A673 (cell line): Measurements from ENCODE around the gene TBC1D9. TPM values are rescaled to one million over a fixed set of nuclear protein-coding genes. Genes with fewer than 3 reads are reported as not detected.

ENCODE experiments used
- BruUV-seq: library from RNA; stranded (reverse); fragments of 400-500 nt; replicated peaks from 2 replicates; lab custom pipeline; 2021; lab: Mats Ljungman, UMichigan
- CTCF ChIA-PET: fragments of 300-600 bp; sonication (Branson Sonifier 250); formaldehyde crosslinking; loops from one replicate; lab custom pipeline; 2022; ENCODE audit warnings: antibody characterized with exemption; lab: Charles Lee
- POLR2A ChIA-PET: fragments of 300-600 bp; sonication (Branson Sonifier 250); formaldehyde crosslinking; loops from one replicate; lab custom pipeline; 2022; ENCODE audit warnings: antibody characterized with exemption; ENCODE audit not compliant: low non-redundant PET; lab: Charles Lee
- DNase-seq: peaks from one replicate; pipeline ENCODE4 v3.0.0-alpha.2; 2015; ENCODE audit warnings: low spot score
- H3K27ac ChIP-seq: fragments of 200-600 bp; sonication (generic); 2 replicates; pipeline ENCODE4 v1.5.1; 2016; ENCODE audit warnings: mixed run types, low read depth, mild to moderate bottlenecking, mixed read lengths, antibody characterized with exemption, low read length; ENCODE audit not compliant: poor library complexity, severe bottlenecking
- H3K27me3 ChIP-seq: fragments of 200-600 bp; sonication (generic); replicated peaks from 2 replicates; pipeline ENCODE4 v1.6.1; 2017; ENCODE audit warnings: mixed run types, low read depth, mild to moderate bottlenecking, mixed read lengths, antibody characterized with exemption, low read length; ENCODE audit not compliant: insufficient read depth, poor library complexity
- H3K36me3 ChIP-seq: fragments of 200-600 bp; sonication (generic); 2 replicates; pipeline ENCODE4 v1.6.1; 2016; ENCODE audit warnings: mixed run types, mild to moderate bottlenecking, mixed read lengths, antibody characterized with exemption, low read length; ENCODE audit not compliant: insufficient read depth, poor library complexity, severe bottlenecking
- H3K4me1 ChIP-seq: fragments of 200-600 bp; sonication (generic); 2 replicates; pipeline ENCODE4 v1.6.1; 2017; ENCODE audit warnings: mixed run types, mild to moderate bottlenecking, mixed read lengths, antibody characterized with exemption, low read length; ENCODE audit not compliant: insufficient read depth, poor library complexity, severe bottlenecking
- H3K4me3 ChIP-seq: fragments of 200-600 bp; sonication (generic); 2 replicates; pipeline ENCODE4 v1.5.1; 2016; ENCODE audit warnings: low read depth, mixed run types, mild to moderate bottlenecking, mixed read lengths, low read length; ENCODE audit not compliant: poor library complexity, severe bottlenecking
- H3K9me3 ChIP-seq: fragments of 200-600 bp; sonication (generic); 2 replicates; pipeline ENCODE4 v1.6.1; 2016; ENCODE audit warnings: mixed run types, low read depth, mild to moderate bottlenecking, mixed read lengths, antibody characterized with exemption, low read length; ENCODE audit not compliant: poor library complexity, severe bottlenecking
- EZH2 ChIP-seq: fragments of 200-600 bp; sonication (generic); IDR thresholded peaks from 2 replicates; pipeline ENCODE4 v1.6.1; 2017; ENCODE audit warnings: borderline replicate concordance, low read depth, mild to moderate bottlenecking, mixed read lengths, antibody characterized with exemption, low read length; ENCODE audit not compliant: poor library complexity, severe bottlenecking
- intact Hi-C: fragments of 100-400 bp; cut with micrococcal nuclease; formaldehyde crosslinking; loops from one replicate; pipeline ENCODE4 v1.10.0; 2022; ENCODE audit not compliant: unreplicated experiment
- total RNA-seq: library from RNA; stranded (reverse); gene quantifications from 2 replicates; pipeline ENCODE4 v1.2.3, GENCODE V29; 2021
- TF ChIP-seq, protein P1 (sequence below): fragments of 300-800, 200-600 bp; sonication (generic); conservative IDR thresholded peaks from 2 replicates; pipeline ENCODE4 v1.5.1; 2017; ENCODE audit warnings: low read depth, mild to moderate bottlenecking, antibody characterized with exemption, low read length, moderate library complexity, mixed read lengths

Gene TBC1D9
- total RNA-seq, 1 experiment from 2014 or later, result 22.4 TPM

DNA sequence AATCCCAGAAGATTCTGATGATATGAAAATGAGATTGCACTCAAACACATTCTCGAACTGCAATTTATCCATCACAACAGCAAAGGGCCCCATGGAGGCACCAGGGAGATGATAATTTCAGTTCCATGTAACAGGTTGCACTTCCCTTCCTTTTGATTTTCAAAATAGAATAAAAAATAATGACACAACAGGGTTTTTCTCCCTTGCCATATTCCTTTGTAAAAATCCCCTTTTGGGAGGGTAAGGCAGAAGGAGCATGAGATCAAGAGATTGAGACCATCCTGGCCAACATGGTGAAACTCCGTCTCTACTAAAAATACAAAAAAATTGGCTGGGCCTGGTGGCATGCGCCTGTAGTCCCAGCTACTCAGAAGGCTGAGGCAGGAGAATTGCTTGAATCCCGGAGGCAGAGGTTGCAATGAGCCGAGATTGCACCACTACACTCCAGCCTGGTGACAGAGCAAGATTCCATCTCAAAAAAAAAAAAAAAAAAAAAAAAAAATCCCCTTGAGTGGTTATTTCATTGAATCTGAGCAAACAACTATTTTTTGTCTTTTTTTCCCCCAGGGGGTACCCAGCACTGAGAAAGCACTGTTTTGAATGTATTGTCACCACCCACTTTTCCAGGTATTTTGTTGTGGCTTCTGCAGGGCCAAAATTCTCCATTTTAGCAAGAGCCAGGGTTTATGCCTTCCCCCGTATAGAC, 26.7 kb downstream of the TBC1D9 start:
- BruUV-seq, result no TSS peak

DNA sequence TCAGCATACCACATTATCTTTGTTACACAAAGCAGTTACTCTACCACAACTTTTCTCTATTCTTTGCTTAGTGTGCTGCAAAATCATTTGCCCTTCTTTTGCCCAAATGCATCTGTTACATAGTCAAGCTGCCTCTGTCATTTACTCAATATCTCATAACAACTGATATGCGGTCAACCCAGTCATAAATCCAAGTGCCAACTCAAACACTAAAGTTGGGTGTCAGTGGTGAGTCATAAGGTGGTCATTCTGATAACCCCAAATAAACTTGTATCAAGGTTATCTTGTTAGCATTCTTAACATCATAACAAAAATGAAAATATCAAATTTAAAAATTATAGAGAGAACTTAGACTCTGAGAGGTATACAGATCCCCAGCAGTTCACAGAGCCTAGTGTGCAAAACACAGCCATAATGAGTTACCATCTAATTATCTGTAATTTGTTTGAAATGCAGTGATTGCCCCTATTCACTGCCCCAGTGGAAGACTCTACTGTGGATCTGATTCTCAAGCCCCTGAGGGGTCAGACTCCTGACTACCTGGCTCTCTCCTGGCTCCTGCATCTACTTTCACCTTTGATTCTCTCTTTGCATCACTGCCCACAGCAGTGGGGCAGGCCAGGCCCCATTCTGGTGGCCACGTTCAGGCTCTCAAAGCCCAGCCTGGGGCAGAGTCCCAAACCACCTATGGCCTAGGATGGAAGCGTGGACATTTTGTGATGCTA, 29.2 kb downstream of the TBC1D9 start:
- no peaks in the 10 kb centered on the region for H3K27me3 ChIP-seq
- no peaks in the 10 kb centered on the region for H3K4me1 ChIP-seq
- H3K9me3 ChIP-seq, result no peaks in the 10 kb centered on the region
- no peak overlapping the region for H3K27ac ChIP-seq
- TF ChIP-seq EZH2, result no peak
- TF ChIP-seq, protein P1, sequence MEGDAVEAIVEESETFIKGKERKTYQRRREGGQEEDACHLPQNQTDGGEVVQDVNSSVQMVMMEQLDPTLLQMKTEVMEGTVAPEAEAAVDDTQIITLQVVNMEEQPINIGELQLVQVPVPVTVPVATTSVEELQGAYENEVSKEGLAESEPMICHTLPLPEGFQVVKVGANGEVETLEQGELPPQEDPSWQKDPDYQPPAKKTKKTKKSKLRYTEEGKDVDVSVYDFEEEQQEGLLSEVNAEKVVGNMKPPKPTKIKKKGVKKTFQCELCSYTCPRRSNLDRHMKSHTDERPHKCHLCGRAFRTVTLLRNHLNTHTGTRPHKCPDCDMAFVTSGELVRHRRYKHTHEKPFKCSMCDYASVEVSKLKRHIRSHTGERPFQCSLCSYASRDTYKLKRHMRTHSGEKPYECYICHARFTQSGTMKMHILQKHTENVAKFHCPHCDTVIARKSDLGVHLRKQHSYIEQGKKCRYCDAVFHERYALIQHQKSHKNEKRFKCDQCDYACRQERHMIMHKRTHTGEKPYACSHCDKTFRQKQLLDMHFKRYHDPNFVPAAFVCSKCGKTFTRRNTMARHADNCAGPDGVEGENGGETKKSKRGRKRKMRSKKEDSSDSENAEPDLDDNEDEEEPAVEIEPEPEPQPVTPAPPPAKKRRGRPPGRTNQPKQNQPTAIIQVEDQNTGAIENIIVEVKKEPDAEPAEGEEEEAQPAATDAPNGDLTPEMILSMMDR, result no peak
- ChIA-PET POLR2A (no interaction called here), CTCF (no interaction called here)
- no peak overlapping the region for H3K4me3 ChIP-seq
- intact Hi-C loops, result no loop called here
- no peaks in the 10 kb centered on the region for H3K36me3 ChIP-seq
- no TSS peak for BruUV-seq
- no peak for DNase-seq

More for the DNA sequence above, 26.7 kb downstream of the TBC1D9 start:
- Histone ChIP-seq H3K36me3 (no peaks in the 10 kb centered on the region), H3K4me1 (no peaks in the 10 kb centered on the region), H3K4me3 (no peak overlapping the region), H3K27me3 (no peaks in the 10 kb centered on the region), H3K9me3 (no peaks in the 10 kb centered on the region), H3K27ac (no peak overlapping the region)
- CTCF ChIA-PET, result interaction anchor here (0.6 kb wide), 1 partner anchor 267 kb away, joined by 4 read pairs; no protein-coding TSS in a partner anchor
- TF ChIP-seq, protein P1, result no peak
- TF ChIP-seq EZH2, result no peak
- no peak for DNase-seq
- POLR2A ChIA-PET, result no interaction called here
- intact Hi-C loops, result no loop called here

DNA sequence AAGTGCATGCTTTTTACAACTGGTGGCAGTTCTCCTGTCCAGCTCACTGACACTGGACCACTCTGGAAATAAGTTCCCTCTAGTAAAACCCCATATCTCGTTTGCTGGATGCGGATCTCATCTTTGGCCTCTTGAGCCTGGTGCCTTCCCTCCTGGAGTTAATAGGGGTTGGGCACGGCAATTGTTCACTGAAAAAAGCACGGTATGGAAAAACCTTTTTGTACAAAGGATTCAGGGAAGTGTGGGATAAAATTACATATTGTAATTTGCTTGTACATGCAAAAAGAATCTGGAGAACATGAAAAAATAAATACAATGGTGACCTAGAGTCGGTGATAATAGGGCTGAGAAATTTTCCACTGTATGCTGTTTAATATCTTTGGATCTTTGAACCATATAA, 30.6 kb downstream of the TBC1D9 start:
- H3K36me3 ChIP-seq, result no peaks in the 10 kb centered on the region
- H3K9me3 ChIP-seq, result no peaks in the 10 kb centered on the region
- intact Hi-C loops, result no loop called here
- POLR2A ChIA-PET, result no interaction called here
- H3K27ac ChIP-seq, result no peak overlapping the region
- CTCF ChIA-PET, result no interaction called here
- no peak overlapping the region for H3K4me3 ChIP-seq
- H3K4me1 ChIP-seq, result no peaks in the 10 kb centered on the region
- DNase-seq, result no peak
- no peak for TF ChIP-seq EZH2
- TF ChIP-seq, protein P1, result no peak
- BruUV-seq, result no TSS peak
- no peaks in the 10 kb centered on the region for H3K27me3 ChIP-seq
